ENCODE measurements around the gene SVIL. TPM values are rescaled to one million over a fixed set of nuclear protein-coding genes. Genes with fewer than 3 reads are reported as not detected.
"Not testable (repeated sequence)": the region's sequence is repeated elsewhere in the genome, so short reads cannot be mapped to it uniquely, and the experiment has no call there.

Gene SVIL
- total and polyA plus RNA-seq, 4 experiments from 2014 or later = 1.1 to 31.2 (median 22.0) TPM

- no peak for DNase-seq
- no peak overlapping the region for H3K4me3 Mint-ChIP-seq
- Histone ChIP-seq H3K36me3 (ENCODE audit: insufficient read depth, low read length) (no peaks in the 10 kb centered on the region), H3K27me3 (ENCODE audit: insufficient read depth, low read length) (no peaks in the 10 kb centered on the region), H3K4me1 (ENCODE audit: insufficient read depth, low read length) (no peaks in the 10 kb centered on the region), H3K9me3 (ENCODE audit: control insufficient read depth in 1 of 2, low read length in 2 of 2) (no peaks in the 10 kb centered on the region), H3K27ac (ENCODE audit: low read depth, low read length) (no peak overlapping the region), H3K4me3 (ENCODE audit: low read length in 2 of 2) (no peak overlapping the region)
- ChIA-PET CTCF (ENCODE audit: partially characterized antibody) (interaction anchor here (0.6 to 4.8 kb wide), 15 partner anchors 8 to 784 kb away, joined by 3 to 20 read pairs (median 5); no protein-coding TSS in a partner anchor), POLR2A (ENCODE audit: partially characterized antibody) (no interaction called here)
- H3K9me3 Mint-ChIP-seq = no peaks in the 10 kb centered on the region
- H3K27ac Mint-ChIP-seq = no peak overlapping the region
- intact Hi-C loops (cut with micrococcal nuclease) = loop anchor here (2.0 kb wide), 2 partner anchors 61 to 71 kb away; no protein-coding TSS in a partner anchor
- H3K27me3 Mint-ChIP-seq = no peaks in the 10 kb centered on the region
- H3K4me1 Mint-ChIP-seq = peaks cover 5 to 13% (median 7%) of the 10 kb centered on the region in 4 donors
- H3K36me3 Mint-ChIP-seq = no peaks in the 10 kb centered on the region
Measured at GRCh38 chr10:29448125-29448524, 186.6 kb downstream of the SVIL start.

GRCh38 chr10:29446327-29446726 lies 188.4 kb downstream of the SVIL start:
- CTCF ChIA-PET (ENCODE audit: partially characterized antibody) = interaction anchor here (1.0 to 1.6 kb wide), 9 partner anchors 10 to 67 kb away, joined by 3 to 10 read pairs (median 6); no protein-coding TSS in a partner anchor
- no peaks in the 10 kb centered on the region for H3K9me3 Mint-ChIP-seq
- no peaks in the 10 kb centered on the region for H3K9me3 ChIP-seq (ENCODE audit: control insufficient read depth in 1 of 2, low read length in 2 of 2)
- H3K4me3 ChIP-seq (ENCODE audit: low read length in 2 of 2) = no peak overlapping the region
- peaks cover 7 to 13% (median 8%) of the 10 kb centered on the region in 4 donors for H3K4me1 Mint-ChIP-seq
- no peaks in the 10 kb centered on the region for H3K27me3 ChIP-seq (ENCODE audit: insufficient read depth, low read length)
- POLR2A ChIA-PET (ENCODE audit: partially characterized antibody) = no interaction called here
- H3K4me1 ChIP-seq (ENCODE audit: insufficient read depth, low read length) = no peaks in the 10 kb centered on the region
- H3K36me3 ChIP-seq (ENCODE audit: insufficient read depth, low read length) = no peaks in the 10 kb centered on the region
- no peak overlapping the region for H3K27ac Mint-ChIP-seq
- intact Hi-C loops (cut with micrococcal nuclease) = no loop called here
- no peak overlapping the region for H3K27ac ChIP-seq (ENCODE audit: low read depth, low read length)
- H3K4me3 Mint-ChIP-seq = no peak overlapping the region
- no peak for DNase-seq
- H3K27me3 Mint-ChIP-seq = no peaks in the 10 kb centered on the region
- no peaks in the 10 kb centered on the region for H3K36me3 Mint-ChIP-seq

- H3K27ac Mint-ChIP-seq = no peak overlapping the region
- Histone ChIP-seq H3K27ac (ENCODE audit: low read depth, low read length) (no peak overlapping the region), H3K27me3 (ENCODE audit: insufficient read depth, low read length) (no peaks in the 10 kb centered on the region), H3K36me3 (ENCODE audit: insufficient read depth, low read length) (no peaks in the 10 kb centered on the region), H3K4me3 (ENCODE audit: low read length in 2 of 2) (no peak overlapping the region), H3K9me3 (ENCODE audit: control insufficient read depth in 1 of 2, low read length in 2 of 2) (no peaks in the 10 kb centered on the region), H3K4me1 (ENCODE audit: insufficient read depth, low read length) (no peaks in the 10 kb centered on the region)
- no peak overlapping the region for H3K4me3 Mint-ChIP-seq
- no peaks in the 10 kb centered on the region for H3K27me3 Mint-ChIP-seq
- POLR2A ChIA-PET (ENCODE audit: partially characterized antibody) = no interaction called here
- peaks cover 7 to 16% of the 10 kb centered on the region in 2 donors for H3K36me3 Mint-ChIP-seq
- peaks cover 3 to 10% (median 8%) of the 10 kb centered on the region in 4 donors for H3K4me1 Mint-ChIP-seq
- CTCF ChIA-PET (ENCODE audit: partially characterized antibody) = interaction anchor here (1.7 kb wide), 1 partner anchor 9 kb away, joined by 4 read pairs; no protein-coding TSS in a partner anchor
- no peak for DNase-seq
- intact Hi-C loops (cut with micrococcal nuclease) = no loop called here
- peaks cover 0 to 12% (median 7%) of the 10 kb centered on the region in 8 donors for H3K9me3 Mint-ChIP-seq
Measured at GRCh38 chr10:29443745-29444523, 190.8 kb downstream of the SVIL start.

- Histone ChIP-seq H3K27me3 (ENCODE audit: insufficient read depth, low read length) (no peaks in the 10 kb centered on the region), H3K27ac (ENCODE audit: low read depth, low read length) (no peak overlapping the region), H3K36me3 (ENCODE audit: insufficient read depth, low read length) (no peaks in the 10 kb centered on the region), H3K4me1 (ENCODE audit: insufficient read depth, low read length) (no peaks in the 10 kb centered on the region), H3K4me3 (ENCODE audit: low read length in 2 of 2) (no peak overlapping the region), H3K9me3 (ENCODE audit: control insufficient read depth in 1 of 2, low read length in 2 of 2) (peaks cover 0 to 4% of the 10 kb centered on the region in 2 donors)
- POLR2A ChIA-PET (ENCODE audit: partially characterized antibody) = no interaction called here
- H3K4me3 Mint-ChIP-seq = no peak overlapping the region
- H3K36me3 Mint-ChIP-seq = peaks cover 9 to 28% of the 10 kb centered on the region in 2 donors
- H3K9me3 Mint-ChIP-seq = peaks cover 0 to 35% (median 19%) of the 10 kb centered on the region in 8 donors
- peaks cover 0 to 10% (median 7%) of the 10 kb centered on the region in 4 donors for H3K4me1 Mint-ChIP-seq
- intact Hi-C loops (cut with micrococcal nuclease) = no loop called here
- no peak for DNase-seq
- H3K27ac Mint-ChIP-seq = peak overlapping the region in 1 of 7 donors; percentile 3
- H3K27me3 Mint-ChIP-seq = no peaks in the 10 kb centered on the region
- CTCF ChIA-PET (ENCODE audit: partially characterized antibody) = interaction anchor here (1.1 to 4.2 kb wide), 2 partner anchors 9 to 55 kb away, joined by 5 to 20 read pairs; no protein-coding TSS in a partner anchor
Measured at GRCh38 chr10:29440981-29441380, 193.8 kb downstream of the SVIL start.

- intact Hi-C loops (cut with micrococcal nuclease) = not testable (repeated sequence)
Measured at GRCh38 chr10:29439005-29439404, 195.8 kb downstream of the SVIL start.

GRCh38 chr10:29438271-29438670 lies 196.5 kb downstream of the SVIL start:
- Histone ChIP-seq H3K27ac (ENCODE audit: low read depth, low read length) (no peak overlapping the region), H3K27me3 (ENCODE audit: insufficient read depth, low read length) (no peaks in the 10 kb centered on the region), H3K4me1 (ENCODE audit: insufficient read depth, low read length) (no peaks in the 10 kb centered on the region), H3K36me3 (ENCODE audit: insufficient read depth, low read length) (no peaks in the 10 kb centered on the region), H3K9me3 (ENCODE audit: control insufficient read depth in 1 of 2, low read length in 2 of 2) (peaks cover 0 to 4% of the 10 kb centered on the region in 2 donors), H3K4me3 (ENCODE audit: low read length in 2 of 2) (no peak overlapping the region)
- ChIA-PET CTCF (ENCODE audit: partially characterized antibody) (interaction anchor here (1.3 to 4.2 kb wide), 2 partner anchors 12 to 14 kb away, joined by 3 to 20 read pairs; no protein-coding TSS in a partner anchor), POLR2A (ENCODE audit: partially characterized antibody) (no interaction called here)
- DNase-seq = no peak
- no peak overlapping the region for H3K27ac Mint-ChIP-seq
- peaks cover 0 to 47% (median 22%) of the 10 kb centered on the region in 8 donors for H3K9me3 Mint-ChIP-seq
- H3K4me3 Mint-ChIP-seq = no peak overlapping the region
- H3K4me1 Mint-ChIP-seq = peaks cover 0 to 13% (median under 1%) of the 10 kb centered on the region in 4 donors
- intact Hi-C loops (cut with micrococcal nuclease) = no loop called here
- H3K36me3 Mint-ChIP-seq = peaks cover 10 to 37% of the 10 kb centered on the region in 2 donors
- H3K27me3 Mint-ChIP-seq = no peaks in the 10 kb centered on the region

More at GRCh38 chr10:29439005-29439404, 195.8 kb downstream of the SVIL start:
- H3K4me3 ChIP-seq (ENCODE audit: low read length in 2 of 2); H3K27ac Mint-ChIP-seq; H3K4me3 Mint-ChIP-seq; H3K27me3 ChIP-seq (ENCODE audit: insufficient read depth, low read length); H3K36me3 ChIP-seq (ENCODE audit: insufficient read depth, low read length); H3K27me3 Mint-ChIP-seq; POLR2A ChIA-PET (ENCODE audit: partially characterized antibody); H3K9me3 ChIP-seq (ENCODE audit: control insufficient read depth in 1 of 2, low read length in 2 of 2); DNase-seq; H3K4me1 ChIP-seq (ENCODE audit: insufficient read depth, low read length); H3K27ac ChIP-seq (ENCODE audit: low read depth, low read length): not testable (repeated sequence)
- Mint-ChIP-seq H3K36me3 (peaks cover 9 to 34% of the 10 kb centered on the region in 2 donors), H3K4me1 (peaks cover 0 to 13% (median 1%) of the 10 kb centered on the region in 4 donors), H3K9me3 (peaks cover 0 to 47% (median 21%) of the 10 kb centered on the region in 8 donors)
- CTCF ChIA-PET (ENCODE audit: partially characterized antibody) = interaction anchor here (0.6 to 4.2 kb wide), 3 partner anchors 11 to 1043 kb away, joined by 3 to 20 read pairs (median 3); no protein-coding TSS in a partner anchor

GRCh38 chr10:29437871-29438270 lies 196.9 kb downstream of the SVIL start:
- Histone ChIP-seq H3K9me3 (ENCODE audit: control insufficient read depth in 1 of 2, low read length in 2 of 2) (peaks cover 0 to 4% of the 10 kb centered on the region in 2 donors), H3K36me3 (ENCODE audit: insufficient read depth, low read length) (no peaks in the 10 kb centered on the region), H3K27ac (ENCODE audit: low read depth, low read length) (no peak overlapping the region), H3K4me3 (ENCODE audit: low read length in 2 of 2) (no peak overlapping the region), H3K27me3 (ENCODE audit: insufficient read depth, low read length) (no peaks in the 10 kb centered on the region), H3K4me1 (ENCODE audit: insufficient read depth, low read length) (no peaks in the 10 kb centered on the region)
- ChIA-PET POLR2A (ENCODE audit: partially characterized antibody) (no interaction called here), CTCF (ENCODE audit: partially characterized antibody) (interaction anchor here (1.3 to 4.2 kb wide), 2 partner anchors 12 to 13 kb away, joined by 3 to 20 read pairs; no protein-coding TSS in a partner anchor)
- Mint-ChIP-seq H3K36me3 (peaks cover 10 to 37% of the 10 kb centered on the region in 2 donors), H3K27me3 (no peaks in the 10 kb centered on the region), H3K4me1 (peaks cover 0 to 13% (median under 1%) of the 10 kb centered on the region in 4 donors), H3K9me3 (peaks cover 0 to 47% (median 22%) of the 10 kb centered on the region in 8 donors), H3K27ac (peak overlapping the region in 1 of 7 donors; percentile 36), H3K4me3 (no peak overlapping the region)
- intact Hi-C loops (cut with micrococcal nuclease) = no loop called here
- no peak for DNase-seq
